Right renal pelvis (tissue), 4 donors: ENCODE results near the gene BET1L. TPM values are rescaled to one million over a fixed set of nuclear protein-coding genes. Genes with fewer than 3 reads are reported as not detected.
"Not testable (repeated sequence)": the region's sequence is repeated elsewhere in the genome, so short reads cannot be mapped to it uniquely, and the experiment has no call there.

Experiments
- DNase-seq, 4 donors: peaks; one replicate each; pipeline ENCODE4 v3.0.0-alpha.2; 2013; ENCODE audit warnings: low read depth in 4 of 4, low spot score in 3 of 4, missing footprints in 1 of 4
- polyA plus RNA-seq, 4 donors: library from polyadenylated mRNA; unstranded; fragments of 120-200 nt; gene quantifications; one replicate each; pipeline ENCODE4 v1.2.1, GENCODE V29; 2013; ENCODE audit not compliant: insufficient read length in 4 of 4

BET1L gene
- polyA plus RNA-seq, 4 donors, result 44.5 to 49.5 (median 47.1) TPM

DNA sequence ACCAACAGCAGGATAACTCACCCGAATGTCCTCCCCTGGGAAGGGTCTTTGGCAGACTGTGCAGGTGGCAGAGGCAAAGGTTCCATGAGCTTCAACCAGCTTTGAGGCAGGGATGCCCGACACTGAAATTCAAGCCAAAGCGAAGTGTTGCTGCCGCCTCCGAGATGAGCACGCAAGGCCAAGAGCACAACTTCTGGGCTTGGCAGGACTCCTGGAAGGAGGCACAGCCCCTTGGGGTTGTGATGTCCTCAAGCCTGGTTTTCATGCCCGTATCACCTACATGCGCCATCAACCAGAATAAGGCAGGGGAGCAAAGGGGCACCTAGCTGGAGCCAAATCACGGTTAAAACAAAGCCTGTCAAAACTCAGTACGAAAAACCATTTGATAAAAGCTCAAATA, 23.2 kb upstream of the BET1L start:
- no peak for DNase-seq

DNA sequence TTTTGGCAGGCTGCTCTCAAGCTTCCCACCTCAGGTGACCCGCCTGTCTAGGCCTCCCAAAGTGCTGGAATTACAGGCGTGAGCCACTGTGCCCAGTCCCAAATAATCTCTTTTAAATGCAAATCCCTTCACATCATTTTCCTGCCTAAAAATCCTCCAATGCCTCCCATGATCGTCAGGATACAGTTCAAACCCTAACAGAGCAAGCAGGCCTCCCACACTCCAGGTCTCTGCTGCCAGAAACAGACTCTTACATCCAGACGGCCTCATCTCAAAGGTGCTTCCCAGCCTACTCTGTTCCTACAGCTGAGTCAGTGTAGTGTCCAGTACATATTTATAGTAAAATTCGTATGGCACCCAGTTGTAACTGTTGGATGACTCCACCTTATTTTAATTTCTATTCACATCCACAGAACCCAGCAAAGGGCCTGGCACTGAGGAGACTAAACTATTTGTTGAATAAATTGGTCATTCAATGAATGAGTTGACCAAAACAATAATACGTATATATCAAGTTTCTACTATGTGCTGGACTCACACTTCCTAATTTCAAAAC, 20.7 kb upstream of the BET1L start:
- no peak for DNase-seq

DNA sequence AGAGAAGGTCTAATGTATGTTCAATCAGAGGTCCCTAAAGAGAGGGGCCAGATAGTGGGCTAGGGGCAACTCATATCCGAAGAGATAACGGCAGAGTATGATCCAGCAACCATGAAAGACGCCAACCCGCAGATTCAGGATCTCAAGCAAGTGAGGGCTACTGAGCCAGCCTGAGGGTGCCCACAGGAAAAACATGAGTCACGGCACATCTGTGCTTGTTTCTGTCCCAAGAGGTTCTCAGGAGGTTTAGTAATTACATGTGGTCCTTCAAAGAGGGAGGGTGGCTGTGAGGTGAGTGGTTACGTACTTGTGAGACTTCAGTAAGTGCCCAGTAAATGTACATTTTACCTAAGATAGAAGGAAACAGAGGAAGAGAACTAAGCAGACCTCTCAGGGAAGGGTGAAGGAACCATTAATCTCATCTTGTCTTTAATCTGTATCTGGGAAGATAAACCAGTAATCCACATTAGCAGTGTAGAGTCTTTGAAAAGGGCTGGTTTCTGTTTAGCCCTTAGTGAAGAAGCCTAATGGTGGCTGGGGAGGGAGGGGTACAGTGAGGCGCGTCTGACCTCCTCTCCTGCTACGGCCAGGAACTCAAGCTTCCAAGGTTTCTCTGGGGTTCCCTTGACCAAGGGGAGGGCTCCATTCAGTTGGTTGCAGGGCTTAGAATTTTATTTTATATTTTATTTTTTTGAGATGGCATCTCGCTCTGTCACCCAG, 18.7 kb upstream of the BET1L start:
- DNase-seq, result no peak

DNA sequence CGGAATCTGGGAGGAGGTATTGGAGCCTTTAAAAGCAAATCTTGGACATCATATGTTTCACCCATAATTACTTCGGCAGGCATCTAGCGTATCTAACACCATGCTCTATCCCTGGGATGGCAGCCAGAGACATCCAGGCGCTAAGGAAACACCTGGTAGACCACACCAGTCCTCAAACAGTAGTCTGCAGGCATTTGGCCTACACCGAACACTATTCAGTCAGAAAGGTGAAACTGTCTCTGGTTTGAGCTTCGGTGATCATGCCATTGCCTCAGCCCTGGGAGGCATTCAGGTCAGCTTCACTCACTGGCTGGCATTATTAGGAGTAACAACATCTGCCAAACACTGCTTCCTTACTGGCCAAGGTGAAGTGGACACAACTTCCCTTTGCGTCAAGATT, 17.2 kb upstream of the BET1L start:
- DNase-seq, result no peak

DNA sequence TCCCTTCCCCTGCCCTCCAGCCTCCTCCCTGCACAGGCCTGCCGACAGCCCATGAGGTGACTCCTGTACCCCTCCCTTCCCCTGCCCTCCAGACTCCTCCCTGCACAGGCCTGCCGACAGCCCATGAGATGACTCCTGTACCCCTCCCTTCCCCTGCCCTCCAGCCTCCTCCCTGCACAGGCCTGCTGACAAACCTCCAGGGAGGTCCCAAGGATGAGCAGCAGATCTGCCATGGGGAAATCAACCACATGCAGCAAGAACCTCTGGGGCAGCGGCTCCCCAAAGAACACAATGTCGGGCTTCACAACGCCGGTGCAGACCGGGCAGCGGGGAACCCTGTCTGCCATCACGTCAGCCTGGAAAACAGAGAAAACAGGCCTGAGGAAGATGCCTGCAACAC, 16.7 kb upstream of the BET1L start:
- no peak for DNase-seq

DNA sequence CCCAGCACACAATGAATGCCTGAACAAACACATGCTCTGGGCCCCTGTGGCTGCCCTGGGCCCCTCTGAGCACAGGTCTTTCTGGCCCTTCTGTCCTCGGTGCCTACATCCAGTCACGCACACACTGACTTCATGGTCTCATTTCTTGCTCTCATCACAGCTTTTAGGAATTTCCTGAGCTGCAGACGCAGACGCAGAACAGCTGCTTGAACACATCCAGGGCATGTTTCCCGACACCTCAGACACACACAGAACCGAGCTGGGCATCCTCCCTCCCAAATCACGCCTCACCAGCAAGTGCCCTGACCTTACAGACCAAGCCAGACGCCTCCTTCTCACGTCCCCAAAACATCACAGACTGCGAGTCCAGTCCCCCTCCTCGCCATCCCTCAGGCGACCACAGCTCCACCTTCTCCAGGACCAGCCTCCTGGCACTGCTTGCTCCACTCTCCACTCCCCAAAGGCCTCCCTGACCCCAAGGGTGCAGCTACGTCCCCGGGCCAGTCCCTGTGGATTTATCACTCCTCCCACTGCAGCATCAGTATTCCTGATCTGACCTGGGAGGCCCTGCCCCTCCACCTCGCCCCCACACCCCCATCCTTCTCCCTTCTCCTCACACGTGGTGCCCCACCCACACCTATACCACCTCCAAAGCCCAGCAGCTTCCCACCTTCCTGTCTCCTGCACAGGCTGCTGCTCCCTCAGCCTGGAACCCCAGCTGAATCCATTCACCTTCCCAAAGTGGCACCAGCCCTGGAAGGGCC, 16.0 kb upstream of the BET1L start:
- DNase-seq, result no peak

DNA sequence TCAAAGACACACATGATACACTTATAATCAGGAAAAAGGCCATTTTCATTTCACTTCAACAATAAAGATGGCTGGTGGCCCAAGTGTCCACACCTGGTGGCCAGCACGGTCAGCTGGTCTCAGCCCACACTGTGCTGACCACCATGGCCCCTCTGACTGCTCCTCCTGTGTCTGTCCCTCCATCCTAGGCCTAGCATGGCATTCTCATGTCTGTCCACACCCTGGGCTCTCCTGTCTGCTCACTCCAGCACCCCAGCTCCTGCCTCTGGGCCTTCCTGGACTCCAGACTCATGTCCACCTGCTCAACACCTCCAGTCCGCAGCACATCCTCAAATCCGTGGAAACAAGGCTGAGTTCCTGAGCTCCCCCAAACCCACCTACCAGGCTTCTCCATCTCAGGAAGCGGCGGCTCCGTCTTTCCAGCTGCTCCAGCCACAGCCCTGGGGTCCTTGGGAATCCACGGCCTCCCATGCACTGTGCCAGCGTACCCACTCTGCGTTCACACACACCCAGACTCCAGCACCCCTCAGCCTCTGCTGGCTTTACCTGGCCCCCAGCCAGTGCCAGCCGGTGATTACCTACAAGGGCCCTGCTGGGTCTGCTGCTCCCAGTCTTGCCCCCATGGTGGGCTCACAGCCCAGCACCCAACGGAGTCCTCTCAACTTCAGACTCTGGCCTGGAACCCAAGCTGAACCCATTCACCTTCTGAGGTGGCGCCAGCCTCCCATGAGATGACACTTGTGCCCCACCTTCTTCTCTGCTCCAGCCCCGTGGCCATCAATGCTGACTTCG, 15.0 kb upstream of the BET1L start:
- DNase-seq, result no peak

DNA sequence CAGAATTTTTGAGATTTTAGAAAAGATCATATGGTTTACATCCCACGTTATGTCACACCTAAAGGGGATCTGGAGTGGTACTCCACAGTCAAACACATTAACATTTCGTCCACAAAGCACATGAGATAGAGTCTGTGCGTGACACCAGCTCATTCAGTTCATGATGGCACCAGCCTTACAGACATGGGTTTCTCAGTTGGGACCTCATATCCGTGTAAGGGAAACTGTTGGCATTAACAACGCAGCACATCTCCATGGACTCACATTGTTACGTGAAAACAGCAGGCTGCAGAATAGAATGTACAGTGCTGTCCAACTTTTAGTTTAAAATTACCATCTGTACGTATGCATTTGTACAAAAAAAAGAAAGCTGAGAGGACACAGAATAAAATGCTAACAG, 14.3 kb upstream of the BET1L start:
- DNase-seq, result no peak

DNA sequence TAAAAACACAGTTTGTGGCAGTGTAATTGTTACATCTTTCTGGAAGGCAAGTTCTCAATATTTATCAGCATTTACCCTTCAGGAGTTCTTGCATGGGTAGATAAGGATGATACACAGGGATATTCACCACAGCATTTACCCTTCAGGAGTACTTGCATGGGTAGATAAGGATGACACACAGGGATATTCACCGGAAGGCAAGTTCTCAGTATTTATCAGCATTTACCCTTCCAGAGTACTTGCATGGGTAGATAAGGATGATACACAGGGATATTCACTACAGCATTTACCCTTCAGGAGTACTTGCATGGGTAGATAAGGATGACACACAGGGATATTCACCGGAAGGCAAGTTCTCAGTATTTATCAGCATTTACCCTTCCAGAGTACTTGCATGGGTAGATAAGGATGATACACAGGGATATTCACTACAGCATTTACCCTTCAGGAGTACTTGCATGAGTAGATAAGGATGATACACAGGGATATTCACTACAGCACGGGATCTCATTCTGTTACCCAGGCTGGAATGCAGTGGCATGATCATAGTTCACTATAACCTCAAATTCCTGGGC, 13.5 kb upstream of the BET1L start:
- DNase-seq, result not testable (repeated sequence)

DNA sequence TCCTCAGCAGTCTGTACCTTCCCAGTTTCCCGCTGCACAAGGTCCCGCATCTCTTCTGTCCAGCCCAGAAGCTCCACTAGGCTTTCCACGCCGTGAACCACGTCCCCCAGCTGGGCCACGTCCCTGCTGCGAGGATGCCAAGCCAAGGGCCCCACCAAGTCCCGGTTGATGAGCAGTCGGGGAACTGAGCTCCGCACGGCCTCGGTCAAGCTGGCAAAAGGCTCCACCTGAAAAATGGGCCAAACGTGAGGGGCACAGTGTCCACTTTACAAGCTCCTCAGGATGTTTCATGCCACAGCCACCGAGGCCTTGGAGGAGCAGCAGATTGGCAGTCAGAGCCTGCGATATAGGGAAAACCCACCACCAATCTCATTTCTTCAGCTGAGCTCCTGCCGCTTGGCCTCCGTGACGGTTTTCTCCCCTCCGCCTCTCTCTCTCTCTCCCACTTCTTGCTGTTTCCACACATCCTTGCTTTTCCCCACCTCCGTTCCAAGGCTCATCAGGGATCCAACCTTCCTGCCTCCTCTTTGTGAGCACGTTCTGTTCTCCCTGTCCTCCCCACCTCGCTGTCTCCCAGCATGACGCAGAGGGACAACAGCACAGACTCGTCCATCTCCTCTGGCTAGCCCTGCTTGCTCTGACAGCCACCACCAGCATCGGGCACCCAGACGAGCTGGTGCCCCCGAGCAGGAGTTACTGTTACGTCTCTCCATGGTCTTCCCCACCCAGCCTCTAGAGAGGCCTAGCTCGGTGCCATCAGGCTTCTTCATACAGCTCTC, 11.8 kb upstream of the BET1L start:
- no peak for DNase-seq

DNA sequence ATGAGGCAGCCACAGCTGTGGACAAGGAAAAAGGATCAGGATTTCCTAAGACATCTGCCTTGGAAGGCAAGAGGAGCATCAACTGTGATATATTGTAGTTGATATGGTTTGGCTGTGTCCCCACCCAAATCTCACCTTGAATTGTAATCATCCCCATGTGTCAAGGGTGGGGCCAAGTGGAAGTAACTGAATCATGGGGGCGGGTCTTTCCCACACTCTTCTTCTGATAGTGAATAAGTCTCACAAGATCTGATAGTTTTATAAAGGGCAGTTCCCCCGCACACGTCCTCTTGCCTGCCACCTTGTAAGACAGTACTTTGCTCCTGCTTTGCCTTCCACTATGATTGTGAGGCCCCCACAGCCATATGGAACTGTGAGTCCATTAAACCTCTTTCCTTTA, 10.5 kb upstream of the BET1L start:
- no peak for DNase-seq

DNA sequence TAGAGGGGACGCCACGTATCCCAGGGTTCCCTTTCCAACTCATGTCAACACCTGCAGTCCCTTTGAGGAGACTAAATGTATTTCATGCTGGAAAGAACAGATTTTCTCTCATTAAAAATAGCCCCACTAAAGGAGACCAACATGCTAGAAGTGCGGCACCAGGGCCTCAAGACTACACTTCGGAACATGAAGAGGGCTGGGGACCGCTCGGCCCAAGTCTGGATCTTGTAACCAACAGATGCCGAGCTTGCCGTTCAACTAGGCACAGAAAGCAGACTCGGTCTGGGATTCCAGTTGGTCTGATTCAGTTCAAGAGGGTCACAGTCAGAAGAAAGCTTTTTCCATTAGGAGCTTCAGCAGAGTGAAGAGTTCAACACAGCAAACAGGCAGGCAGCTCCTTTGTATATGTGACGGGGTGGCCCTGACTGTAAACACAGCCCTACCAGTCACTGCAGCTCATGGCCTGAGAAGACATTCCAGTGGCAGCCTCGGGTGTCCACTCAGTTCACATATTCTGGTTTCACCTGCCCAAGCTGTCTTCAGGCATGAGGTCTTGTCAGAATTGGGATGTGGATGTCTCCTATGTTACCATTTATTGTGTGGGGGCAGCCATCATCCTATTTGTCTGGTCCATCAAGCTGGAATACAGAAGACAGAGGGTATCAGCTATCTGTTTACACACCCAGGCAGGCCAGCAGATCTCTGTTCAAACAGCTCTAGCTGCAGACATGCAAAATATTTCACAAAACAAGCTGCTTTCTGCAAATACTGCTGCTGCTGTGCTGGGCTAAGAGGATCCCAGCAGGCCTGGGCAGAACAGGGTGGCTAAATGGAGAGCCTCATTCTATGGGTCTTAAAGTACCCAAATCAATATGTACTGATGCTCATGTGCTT, 9.1 kb upstream of the BET1L start:
- no peak for DNase-seq

DNA sequence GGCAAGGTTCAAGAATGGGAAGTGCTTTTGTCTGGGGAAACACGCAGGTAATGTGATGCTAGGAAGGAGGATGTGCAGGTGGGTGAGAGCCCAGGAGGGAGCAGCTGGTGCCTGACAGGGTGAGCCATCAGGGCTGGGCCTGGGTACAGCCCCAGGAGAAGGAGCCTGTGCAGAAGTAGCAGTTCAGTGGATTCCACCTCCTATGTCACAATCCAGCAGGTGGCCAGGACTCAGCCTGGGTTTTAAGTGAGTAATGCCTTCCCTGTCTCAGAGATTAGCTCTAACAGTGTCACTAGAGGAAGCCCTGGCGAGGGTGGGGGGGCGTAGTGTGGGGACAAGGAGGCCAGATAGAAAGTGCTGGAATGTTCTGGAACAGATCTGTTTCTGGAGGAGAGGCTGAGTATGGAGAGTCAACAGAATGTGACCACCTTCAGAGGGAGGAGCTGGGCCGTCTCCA, 8.4 kb upstream of the BET1L start:
- no peak for DNase-seq

DNA sequence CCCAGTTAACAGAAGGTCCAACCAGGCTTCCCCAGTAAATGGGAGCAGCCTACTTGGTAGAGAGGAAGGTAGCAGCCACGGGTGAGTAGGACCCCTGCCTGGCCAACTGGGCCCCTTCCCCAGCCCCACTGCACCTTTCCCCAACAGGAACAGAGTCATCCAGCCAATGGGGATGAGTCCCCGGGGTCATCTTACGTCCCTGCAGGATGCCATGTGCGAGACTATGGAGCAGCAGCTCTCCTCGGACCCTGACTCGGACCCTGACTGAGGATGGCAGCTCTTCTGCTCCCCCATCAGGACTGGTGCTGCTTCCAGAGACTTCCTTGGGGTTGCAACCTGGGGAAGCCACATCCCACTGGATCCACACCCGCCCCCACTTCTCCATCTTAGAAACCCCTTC, 6.9 kb upstream of the BET1L start:
- DNase-seq, result no peak

DNA sequence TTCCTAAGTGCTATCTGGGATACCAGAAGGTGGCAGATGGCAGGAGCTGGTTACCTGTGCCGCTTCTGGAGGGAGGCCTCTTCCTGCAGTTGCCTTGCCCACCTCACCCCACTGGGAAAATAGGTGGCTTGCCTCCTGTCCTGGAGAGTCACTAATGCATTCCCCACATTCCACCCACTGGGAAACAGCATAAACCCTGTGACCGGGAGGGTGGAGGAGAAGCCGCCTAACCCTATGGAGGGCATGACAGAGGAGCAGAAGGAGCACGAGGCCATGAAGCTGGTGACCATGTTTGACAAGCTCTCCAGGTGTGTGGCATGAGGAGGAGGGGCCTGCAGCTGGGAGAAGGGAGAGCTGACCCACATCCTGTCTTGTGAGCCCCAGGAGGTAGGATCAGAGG, 5.9 kb upstream of the BET1L start:
- no peak for DNase-seq

DNA sequence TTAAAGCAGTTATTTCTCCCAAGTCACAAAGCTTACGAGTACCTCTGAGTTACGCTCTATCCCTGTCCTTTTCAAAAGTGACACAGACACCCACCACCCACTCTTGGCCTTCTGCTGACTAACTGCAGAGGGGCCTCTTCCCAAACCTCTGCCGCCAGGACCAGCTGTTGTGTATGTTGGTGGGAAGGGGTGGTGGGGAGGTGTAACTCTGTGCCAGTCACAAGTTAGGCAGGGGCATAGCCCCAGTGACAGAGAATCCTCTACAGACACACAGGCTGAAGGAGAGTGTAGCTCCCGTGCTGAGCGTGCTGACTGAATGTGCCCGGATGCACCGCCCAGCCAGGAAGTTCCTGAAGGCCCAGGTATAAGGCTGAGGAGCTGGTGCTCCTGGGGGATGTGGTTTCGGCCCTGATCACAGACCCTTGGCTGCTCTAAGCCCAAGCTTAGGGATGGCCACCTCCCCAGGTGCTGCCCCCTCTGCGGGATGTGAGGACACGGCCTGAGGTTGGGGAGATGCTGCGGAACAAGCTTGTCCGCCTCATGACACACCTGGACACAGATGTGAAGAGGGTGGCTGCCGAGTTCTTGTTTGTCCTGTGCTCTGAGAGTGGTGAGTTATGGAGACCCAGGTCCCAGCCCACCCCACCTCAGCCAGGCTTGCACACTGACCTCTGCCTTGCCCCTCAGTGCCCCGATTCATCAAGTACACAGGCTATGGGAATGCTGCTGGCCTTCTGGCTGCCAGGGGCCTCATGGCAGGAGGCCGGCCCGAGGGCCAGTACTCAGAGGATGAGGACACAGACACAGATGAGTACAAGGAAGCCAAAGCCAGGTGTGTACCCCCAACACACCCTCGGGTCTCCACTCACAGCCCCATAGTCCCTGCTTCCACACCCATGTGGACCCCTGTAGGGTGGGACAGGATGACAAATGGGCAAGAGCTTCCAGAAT, 5.2 kb upstream of the BET1L start:
- DNase-seq, result no peak

DNA sequence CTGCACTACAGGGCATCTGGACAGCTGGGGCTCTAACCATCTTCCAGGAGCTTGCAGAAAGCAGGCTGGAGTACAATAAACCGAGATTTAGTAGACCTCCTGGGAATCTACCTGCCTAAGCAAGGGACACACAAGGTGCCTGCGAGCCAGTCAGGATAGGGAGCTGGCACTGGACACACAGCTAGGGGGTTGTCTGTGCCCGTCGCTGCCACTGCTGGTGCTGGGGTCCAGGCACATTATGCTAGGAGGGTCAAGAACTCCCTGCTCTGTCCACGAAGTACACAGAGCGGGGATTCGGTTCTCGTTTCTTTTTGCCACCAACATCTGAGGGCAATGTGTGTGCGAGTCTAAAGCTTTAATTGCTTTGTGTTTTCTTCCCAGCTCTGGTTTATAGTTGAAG, 4.5 kb upstream of the BET1L start:
- no peak for DNase-seq

DNA sequence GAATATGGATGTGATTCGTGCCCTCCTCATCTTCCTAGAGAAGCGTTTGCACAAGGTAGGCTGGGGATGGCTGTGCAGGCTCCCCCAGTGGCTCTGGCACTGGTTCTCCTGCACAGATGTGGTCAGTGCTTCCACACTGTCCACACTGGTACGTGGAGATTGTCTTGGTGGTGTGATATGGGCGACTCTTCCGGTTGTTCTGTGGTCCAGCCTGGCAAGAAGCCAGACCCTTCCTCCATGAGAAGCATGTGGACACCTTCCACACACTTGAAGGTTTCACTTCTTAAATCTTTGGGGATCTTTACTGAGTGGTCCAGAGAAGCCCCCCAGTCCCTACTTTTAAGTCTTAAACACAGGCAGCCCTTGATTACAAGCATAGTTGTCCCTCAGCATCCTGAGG, 4.1 kb upstream of the BET1L start:
- DNase-seq, result no peak
